Keratinocyte (primary cell): ENCODE results near the gene CIAPIN1. TPM values are rescaled to one million over a fixed set of nuclear protein-coding genes. Genes with fewer than 3 reads are reported as not detected.

ENCODE experiments used
- DNase-seq: peaks from one replicate; pipeline ENCODE4 v3.0.0-alpha.2; 2011; ENCODE audit warnings: low read depth, missing footprints, low spot score
- FAIRE-seq: peaks from 2 replicates; lab custom pipeline; 2011; peaks lifted over from hg19 to GRCh38; lab: Jason Lieb, UNC
- H2AFZ ChIP-seq: 2 replicates; pipeline ENCODE4 v1.6.0; 2012; ENCODE audit warnings: low read length, control low read depth, inconsistent platforms; ENCODE audit not compliant: control insufficient read depth
- H3K27ac ChIP-seq: 2 replicates; pipeline ENCODE4 v1.5.1; 2011; ENCODE audit warnings: low read length; ENCODE audit not compliant: control insufficient read depth, insufficient read depth
- H3K27me3 ChIP-seq: 3 replicates; pipeline ENCODE4 v1.6.0; 2011; ENCODE audit warnings: low read length; ENCODE audit not compliant: control insufficient read depth, insufficient read depth; ENCODE audit errors: extremely low read depth
- H3K36me3 ChIP-seq, 2 experiments: 2 replicates in 1 of 2; 3 replicates in 1 of 2; pipeline ENCODE4 v1.5.1; 2011; ENCODE audit warnings: low read length in 2 of 2, mild to moderate bottlenecking in 1 of 2; ENCODE audit not compliant: control insufficient read depth in 2 of 2, insufficient read depth in 2 of 2; ENCODE audit errors: extremely low read depth in 1 of 2
- H3K4me1 ChIP-seq: 3 replicates; pipeline ENCODE4 v1.5.1; 2011; ENCODE audit warnings: low read length; ENCODE audit not compliant: control insufficient read depth, insufficient read depth; ENCODE audit errors: extremely low read depth
- H3K4me2 ChIP-seq: 3 replicates; pipeline ENCODE4 v1.6.0; 2011; ENCODE audit warnings: low read depth, low read length; ENCODE audit not compliant: control insufficient read depth, insufficient read depth; ENCODE audit errors: extremely low read depth
- H3K4me3 ChIP-seq, 3 experiments: fragments of 200-600 bp in 1 of 3; sonication (generic) in 1 of 3; 2 replicates in 2 of 3; 3 replicates in 1 of 3; pipeline ENCODE4 v1.5.1; 2011 to 2016; ENCODE audit warnings: low read length in 3 of 3, mild to moderate bottlenecking in 3 of 3, control low read depth in 2 of 3, inconsistent platforms in 1 of 3, low read depth in 1 of 3, mixed read lengths in 1 of 3, mixed run types in 1 of 3, moderate library complexity in 1 of 3; ENCODE audit not compliant: control insufficient read depth in 2 of 3, insufficient read depth in 2 of 3; ENCODE audit errors: extremely low read depth in 1 of 3
- H3K79me2 ChIP-seq: 2 replicates; pipeline ENCODE4 v1.6.0; 2012; ENCODE audit warnings: low read length; ENCODE audit not compliant: control insufficient read depth, insufficient read depth
- H3K9ac ChIP-seq: 3 replicates; pipeline ENCODE4 v1.6.0; 2011; ENCODE audit warnings: low read length; ENCODE audit not compliant: control insufficient read depth, insufficient read depth; ENCODE audit errors: extremely low read depth
- H3K9me1 ChIP-seq: 3 replicates; pipeline ENCODE4 v1.6.0; 2011; ENCODE audit warnings: low read length; ENCODE audit not compliant: control insufficient read depth, insufficient read depth; ENCODE audit errors: extremely low read depth
- H3K9me3 ChIP-seq: 2 replicates; pipeline ENCODE4 v1.5.1; 2012; ENCODE audit warnings: low read depth, low read length; ENCODE audit not compliant: control insufficient read depth
- H4K20me1 ChIP-seq: 3 replicates; pipeline ENCODE4 v1.6.0; 2011; ENCODE audit warnings: low read length; ENCODE audit not compliant: control insufficient read depth, insufficient read depth; ENCODE audit errors: extremely low read depth
- EZH2 ChIP-seq: IDR thresholded peaks from one replicate; pipeline ENCODE4 v1.6.1; 2012; ENCODE audit warnings: inconsistent platforms, mild to moderate bottlenecking, low read length, moderate library complexity
- dilution Hi-C: fragments of 300-500 bp; cut with MboI; formaldehyde crosslinking; loops from one replicate; pipeline ENCODE4 v1.7.0; 2020; ENCODE audit warnings: low sequenced_read_pairs; ENCODE audit not compliant: extremely low pct_ligation_motif_present
- polyA minus RNA-seq, 3 experiments: library from RNA; depleted of rRNA, polyadenylated mRNA; stranded (reverse); fragments of >200 nt; gene quantifications; 1 replicate in 1 of 3; 2 replicates in 1 of 3; 3 replicates in 1 of 3; pipeline ENCODE4 v1.2.3, GENCODE V29; 2011
- polyA plus RNA-seq, 5 experiments: library from polyadenylated mRNA; depleted of rRNA in 3 of 5; stranded (reverse) in 3 of 5; stranded (forward) in 1 of 5; unstranded in 1 of 5; fragments of >200 nt; gene quantifications; 1 replicate in 1 of 5; 2 replicates in 3 of 5; 3 replicates in 1 of 5; pipeline versions ENCODE4 v1.2.1 to v1.2.3, GENCODE V29; 2011 to 2012; ENCODE audit warnings: missing spikeins in 2 of 5, low read depth in 1 of 5, low replicate concordance in 1 of 5
- TF ChIP-seq, protein P1 (sequence below), 3 experiments: IDR thresholded peaks in 1 of 3; conservative IDR thresholded peaks in 1 of 3; optimal IDR thresholded peaks in 1 of 3; 2 replicates in 2 of 3; 3 replicates in 1 of 3; pipeline versions ENCODE3 to v1.5.1; 2011; ENCODE audit warnings: low read length in 3 of 3, mild to moderate bottlenecking in 3 of 3, moderate library complexity in 2 of 3, control low read depth in 1 of 3, inconsistent platforms in 1 of 3; ENCODE audit not compliant: insufficient read depth in 2 of 3; ENCODE audit errors: extremely low read depth in 1 of 3

The CIAPIN1 gene
- polyA plus RNA-seq (75.4 to 84.2 TPM (median 76.3 TPM) in 3 replicates), polyA minus RNA-seq (43.1 to 66.8 TPM (median 64.5 TPM) in 3 replicates)
- polyA plus RNA-seq (2011; ENCODE audit: low read depth), result 59.2 TPM
- 67.5 and 81.6 TPM in 2 replicates for polyA plus RNA-seq (2011; cell fraction: cytosol; rRNA removed)
- polyA plus RNA-seq (2011; cell fraction: nucleus; rRNA removed), result 86.1 and 89.8 TPM in 2 replicates
- polyA plus RNA-seq (2012; ENCODE audit: low replicate concordance), result 43.0 and 58.5 TPM in 2 replicates
- polyA minus RNA-seq (2011; cell fraction: cytosol; rRNA and poly(A)+ RNA removed), result 26.9 TPM
- polyA minus RNA-seq (2011; cell fraction: nucleus; rRNA and poly(A)+ RNA removed), result 28.6 and 35.8 TPM in 2 replicates

GRCh38 chr16:57447186-57447962, at the start of gene CIAPIN1, which contains the start of gene COQ9:
CIAPIN1 (minus strand) TSS chr16:57447385; CDS start chr16:57440928, 6,457 bp downstream.
COQ9 (plus strand) TSS chr16:57447479; CDS start chr16:57447506, 27 bp downstream.
- Histone ChIP-seq H3K9me1 (peaks cover 4% of the 10 kb centered on the region), H2AFZ (peak within 1 kb of the TSS; percentile 91), H3K27me3 (no peaks in the 10 kb centered on the region), H3K4me3 (peak within 1 kb of the TSS; percentile 97 to 98 (median 98)), H3K27ac (peak within 1 kb of the TSS; percentile 86), H4K20me1 (no peaks in the 10 kb centered on the region), H3K36me3 (peaks cover under 1 to 4% of the 10 kb centered on the region in 2 experiments), H3K79me2 (peaks cover 51% of the 10 kb centered on the region), H3K4me1 (peaks cover 12% of the 10 kb centered on the region), H3K4me2 (peak within 1 kb of the TSS; percentile 96), H3K9me3 (no peaks in the 10 kb centered on the region), H3K9ac (peak within 1 kb of the TSS; percentile 96)
- FAIRE-seq (no peak), DNase-seq (peak; percentile 41)
- TF ChIP-seq, protein P1, sequence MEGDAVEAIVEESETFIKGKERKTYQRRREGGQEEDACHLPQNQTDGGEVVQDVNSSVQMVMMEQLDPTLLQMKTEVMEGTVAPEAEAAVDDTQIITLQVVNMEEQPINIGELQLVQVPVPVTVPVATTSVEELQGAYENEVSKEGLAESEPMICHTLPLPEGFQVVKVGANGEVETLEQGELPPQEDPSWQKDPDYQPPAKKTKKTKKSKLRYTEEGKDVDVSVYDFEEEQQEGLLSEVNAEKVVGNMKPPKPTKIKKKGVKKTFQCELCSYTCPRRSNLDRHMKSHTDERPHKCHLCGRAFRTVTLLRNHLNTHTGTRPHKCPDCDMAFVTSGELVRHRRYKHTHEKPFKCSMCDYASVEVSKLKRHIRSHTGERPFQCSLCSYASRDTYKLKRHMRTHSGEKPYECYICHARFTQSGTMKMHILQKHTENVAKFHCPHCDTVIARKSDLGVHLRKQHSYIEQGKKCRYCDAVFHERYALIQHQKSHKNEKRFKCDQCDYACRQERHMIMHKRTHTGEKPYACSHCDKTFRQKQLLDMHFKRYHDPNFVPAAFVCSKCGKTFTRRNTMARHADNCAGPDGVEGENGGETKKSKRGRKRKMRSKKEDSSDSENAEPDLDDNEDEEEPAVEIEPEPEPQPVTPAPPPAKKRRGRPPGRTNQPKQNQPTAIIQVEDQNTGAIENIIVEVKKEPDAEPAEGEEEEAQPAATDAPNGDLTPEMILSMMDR (optimal IDR thresholded peaks at IDR 0.05 in 1 of 3, IDR thresholded peaks at IDR 0.05 in 1 of 3, conservative IDR thresholded peaks at IDR 0.05 in 1 of 3; ENCODE audit: extremely low read depth in 1 of 3, insufficient read depth in 2 of 3, low read length in 3 of 3), result no peak
- TF ChIP-seq EZH2, result no peak
- dilution Hi-C loops, result no loop called here

DNA sequence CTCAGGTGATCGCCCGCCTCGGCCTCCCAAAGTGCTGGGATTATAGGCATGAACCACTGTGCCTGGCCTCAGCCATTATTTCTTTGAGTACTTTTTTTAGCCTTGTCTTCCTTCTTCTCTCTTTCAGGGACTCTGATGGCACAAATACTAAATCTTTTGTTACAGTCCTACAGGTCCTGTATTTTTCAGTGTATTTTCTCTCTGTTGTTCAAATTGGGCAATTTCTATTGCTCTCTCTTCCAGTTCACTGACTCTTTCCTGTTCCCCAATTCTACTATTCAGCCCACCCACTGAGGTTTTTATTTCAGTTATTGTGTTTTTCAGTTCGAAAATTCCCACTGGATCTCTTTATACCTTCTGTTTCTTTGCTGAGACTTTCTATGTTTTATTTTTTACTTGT, 46.6 kb upstream of the CIAPIN1 start:
- Histone ChIP-seq H4K20me1 (no peaks in the 10 kb centered on the region), H3K36me3 (no peaks in the 10 kb centered on the region), H3K27me3 (no peaks in the 10 kb centered on the region), H2AFZ (no peak overlapping the region), H3K4me1 (no peaks in the 10 kb centered on the region), H3K79me2 (no peaks in the 10 kb centered on the region), H3K9me1 (no peaks in the 10 kb centered on the region), H3K27ac (no peak overlapping the region), H3K9ac (no peak overlapping the region), H3K4me3 (no peak overlapping the region), H3K4me2 (no peak overlapping the region), H3K9me3 (no peaks in the 10 kb centered on the region)
- DNase-seq (no peak), FAIRE-seq (no peak)
- TF ChIP-seq, protein P1 (optimal IDR thresholded peaks at IDR 0.05 in 1 of 3, IDR thresholded peaks at IDR 0.05 in 1 of 3, conservative IDR thresholded peaks at IDR 0.05 in 1 of 3; ENCODE audit: extremely low read depth in 1 of 3, insufficient read depth in 2 of 3, low read length in 3 of 3), result no peak
- TF ChIP-seq EZH2, result no peak
- dilution Hi-C loops, result no loop called here
